ENCODE results near the gene KLRG1. TPM values are rescaled to one million over a fixed set of nuclear protein-coding genes. Genes with fewer than 3 reads are reported as not detected.

The KLRG1 gene
- total and polyA plus RNA-seq, 3 experiments from 2014 or later, result 11.5 to 364 (median 12.3) TPM

GRCh38 chr12:9002335-9002734 is 13.0 kb downstream of the KLRG1 start:
- H3K27me3 Mint-ChIP-seq, result no peaks in the 10 kb centered on the region
- H3K27me3 ChIP-seq (ENCODE audit: insufficient read depth, low read length, poor library complexity, severe bottlenecking), result no peaks in the 10 kb centered on the region
- POLR2A ChIA-PET, result no interaction called here

DNA sequence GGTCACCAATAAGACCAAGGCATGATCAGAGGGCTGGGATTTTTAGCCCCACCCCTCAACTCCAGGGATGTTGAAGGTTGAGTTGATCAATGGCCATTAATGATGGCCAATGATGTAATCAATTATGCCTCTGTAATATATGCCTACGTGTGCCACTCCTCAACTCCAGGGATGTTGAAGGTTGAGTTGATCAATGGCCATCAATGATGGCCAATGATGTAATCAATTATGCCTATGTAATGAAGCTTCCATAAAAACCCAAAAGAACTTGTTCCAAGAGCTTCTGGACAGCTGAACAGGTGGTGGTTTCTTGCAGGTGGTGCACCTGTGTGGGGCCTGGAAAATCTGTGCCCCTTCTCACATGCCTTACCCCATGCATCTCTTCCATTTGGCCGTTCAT is 33.2 kb downstream of the KLRG1 start:
- H3K36me3 Mint-ChIP-seq, result peaks cover 10 to 51% (median 28%) of the 10 kb centered on the region in 3 donors
- no peak overlapping the region for H3K4me3 ChIP-seq (ENCODE audit: low read length)
- peaks cover 23 to 49% (median 32%) of the 10 kb centered on the region in 5 donors for H3K9me3 Mint-ChIP-seq
- H3K4me1 ChIP-seq (ENCODE audit: insufficient read depth, low read length), result peaks cover 50% of the 10 kb centered on the region
- DNase-seq, result no peak
- H3K9me3 ChIP-seq (ENCODE audit: low read length), result no peaks in the 10 kb centered on the region
- peaks cover 32 to 49% (median 41%) of the 10 kb centered on the region in 3 donors for H3K4me1 Mint-ChIP-seq
- H3K27me3 Mint-ChIP-seq, result peaks cover 0 to 2% of the 10 kb centered on the region in 2 donors
- ChIA-PET CTCF (interaction anchor here (1.0 to 2.4 kb wide), 3 partner anchors 10 to 72 kb away, joined by 4 to 8 read pairs (median 7); no protein-coding TSS in a partner anchor), POLR2A (interaction anchor here (0.7 kb wide), 1 partner anchor 31 kb away, joined by 3 read pairs; no protein-coding TSS in a partner anchor)
- no peaks in the 10 kb centered on the region for H3K27me3 ChIP-seq (ENCODE audit: insufficient read depth, low read length, poor library complexity, severe bottlenecking)
- no peaks in the 10 kb centered on the region for H3K36me3 ChIP-seq (ENCODE audit: insufficient read depth, low read length)
- H3K4me3 Mint-ChIP-seq, result peak overlapping the region in 3 of 7 donors; percentile 16 to 62 (median 19)
- H3K27ac ChIP-seq (ENCODE audit: low read depth, low read length), result no peak overlapping the region
- peak overlapping the region in 7 of 8 donors; percentile 13 to 86 (median 66) for H3K27ac Mint-ChIP-seq

More at GRCh38 chr12:9002335-9002734, 13.0 kb downstream of the KLRG1 start:
- H3K36me3 Mint-ChIP-seq, result peaks cover 19 to 64% (median 59%) of the 10 kb centered on the region in 3 donors
- peak overlapping the region; percentile 56 to 98 (median 85) for H3K27ac Mint-ChIP-seq
- H3K4me3 ChIP-seq (ENCODE audit: low read length), result no peak overlapping the region
- no peaks in the 10 kb centered on the region for H3K9me3 ChIP-seq (ENCODE audit: low read length)
- H3K9me3 Mint-ChIP-seq, result peaks cover 0 to 3% (median under 1%) of the 10 kb centered on the region in 5 donors
- CTCF ChIA-PET, result no interaction called here
- H3K4me3 Mint-ChIP-seq, result peak overlapping the region; percentile 32 to 88 (median 69)
- H3K4me1 ChIP-seq (ENCODE audit: insufficient read depth, low read length), result peaks cover 34% of the 10 kb centered on the region
- no peak for DNase-seq
- H3K4me1 Mint-ChIP-seq, result peaks cover 65 to 73% (median 71%) of the 10 kb centered on the region in 3 donors
- no peak overlapping the region for H3K27ac ChIP-seq (ENCODE audit: low read depth, low read length)
- H3K36me3 ChIP-seq (ENCODE audit: insufficient read depth, low read length), result no peaks in the 10 kb centered on the region

- no peaks in the 10 kb centered on the region for H3K27me3 ChIP-seq (ENCODE audit: insufficient read depth, low read length, poor library complexity, severe bottlenecking)
- no peak overlapping the region for H3K27ac Mint-ChIP-seq
Observed at GRCh38 chr12:9024512-9024911, 35.2 kb downstream of the KLRG1 start.

DNA sequence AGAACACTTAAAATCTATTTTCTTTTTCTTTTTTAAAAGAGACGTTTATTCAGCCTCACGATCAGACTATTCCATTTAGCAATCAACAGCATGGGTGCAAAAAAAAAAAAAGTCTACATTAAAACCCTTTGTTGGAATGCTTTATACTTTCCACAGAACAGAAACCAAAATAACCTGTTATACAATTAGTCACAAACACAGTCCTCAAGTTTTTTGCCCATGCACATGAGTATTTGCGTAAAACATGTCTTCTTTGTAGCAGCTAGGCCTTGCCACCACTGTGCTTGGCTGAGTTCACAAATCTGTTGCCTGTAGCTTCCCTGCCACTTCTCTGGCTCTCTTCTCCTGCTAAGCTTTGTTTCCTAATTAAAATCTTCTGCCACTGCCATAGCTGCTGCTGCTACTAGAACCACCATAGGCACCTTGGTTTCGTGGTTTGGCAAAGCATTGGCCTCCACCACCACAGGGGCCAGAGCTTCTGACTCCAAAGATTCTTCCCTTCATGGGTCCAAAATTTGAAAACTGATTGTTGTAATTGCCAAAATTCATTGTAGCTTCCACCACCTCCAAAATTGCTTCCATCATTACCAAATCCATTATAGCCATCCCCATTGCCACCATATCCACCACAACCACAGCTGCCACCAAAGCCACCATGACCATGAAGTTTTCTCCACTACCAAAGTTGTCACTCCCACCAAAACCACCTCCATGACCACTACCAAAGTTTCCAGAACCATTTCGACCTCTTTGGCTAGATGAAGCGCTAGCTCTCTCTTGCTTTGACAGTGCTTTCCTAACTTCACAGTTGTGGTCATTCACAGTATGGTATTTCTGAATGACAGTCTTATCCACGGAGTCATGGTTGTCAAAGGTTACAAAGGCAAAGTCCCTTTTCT is 38.1 kb downstream of the KLRG1 start:
- no peaks in the 10 kb centered on the region for H3K27me3 ChIP-seq (ENCODE audit: insufficient read depth, low read length, poor library complexity, severe bottlenecking)
- no peaks in the 10 kb centered on the region for H3K36me3 ChIP-seq (ENCODE audit: insufficient read depth, low read length)
- H3K9me3 Mint-ChIP-seq, result peaks cover 0 to 10% (median 2%) of the 10 kb centered on the region in 5 donors
- CTCF ChIA-PET, result interaction anchor here (4.0 to 4.2 kb wide), 2 partner anchors 10 to 77 kb away, joined by 22 to 35 read pairs; partner anchors contain the start of gene M6PR
- peaks cover 10 to 34% (median 23%) of the 10 kb centered on the region in 3 donors for H3K36me3 Mint-ChIP-seq
- no peak overlapping the region for H3K4me3 ChIP-seq (ENCODE audit: low read length)
- H3K27me3 Mint-ChIP-seq, result peaks cover 0 to 2% of the 10 kb centered on the region in 2 donors
- H3K27ac ChIP-seq (ENCODE audit: low read depth, low read length), result no peak overlapping the region
- no peaks in the 10 kb centered on the region for H3K9me3 ChIP-seq (ENCODE audit: low read length)
- H3K4me3 Mint-ChIP-seq, result peak overlapping the region in 6 of 7 donors; percentile 51 to 83 (median 63)
- peaks cover 81% of the 10 kb centered on the region for H3K4me1 ChIP-seq (ENCODE audit: insufficient read depth, low read length)
- H3K27ac Mint-ChIP-seq, result peak overlapping the region in 7 of 8 donors; percentile 75 to 96 (median 90)
- peak in 3 of 5 donors; percentile 14 to 51 (median 17) for DNase-seq
- POLR2A ChIA-PET, result interaction anchor here (0.6 to 2.7 kb wide), 3 partner anchors 76 to 196 kb away, joined by 4 to 24 read pairs (median 6); partner anchors contain the start of gene M6PR
- peaks cover 44 to 62% (median 61%) of the 10 kb centered on the region in 3 donors for H3K4me1 Mint-ChIP-seq

More at GRCh38 chr12:9024512-9024911, 35.2 kb downstream of the KLRG1 start:
- H3K27me3 Mint-ChIP-seq, result peaks cover 0 to 2% of the 10 kb centered on the region in 2 donors
- H3K4me1 Mint-ChIP-seq, result peaks cover 37 to 56% (median 51%) of the 10 kb centered on the region in 3 donors
- H3K4me3 ChIP-seq (ENCODE audit: low read length), result peak overlapping the region; percentile 30
- ChIA-PET POLR2A (interaction anchor here (0.9 to 1.1 kb wide), 3 partner anchors 14 to 74 kb away, joined by 3 to 5 read pairs (median 3); no protein-coding TSS in a partner anchor), CTCF (interaction anchor here (1.0 to 4.2 kb wide), 5 partner anchors 10 to 74 kb away, joined by 3 to 35 read pairs (median 8); partner anchors contain the start of gene M6PR)
- DNase-seq, result no peak
- peaks cover 15 to 43% (median 26%) of the 10 kb centered on the region in 3 donors for H3K36me3 Mint-ChIP-seq
- peaks cover 8 to 31% (median 13%) of the 10 kb centered on the region in 5 donors for H3K9me3 Mint-ChIP-seq
- no peak overlapping the region for H3K27ac ChIP-seq (ENCODE audit: low read depth, low read length)
- H3K9me3 ChIP-seq (ENCODE audit: low read length), result no peaks in the 10 kb centered on the region
- H3K4me1 ChIP-seq (ENCODE audit: insufficient read depth, low read length), result peaks cover 61% of the 10 kb centered on the region
- no peaks in the 10 kb centered on the region for H3K36me3 ChIP-seq (ENCODE audit: insufficient read depth, low read length)
- no peak overlapping the region for H3K4me3 Mint-ChIP-seq

- H3K4me3 ChIP-seq (ENCODE audit: low read length), result peak overlapping the region; percentile 7
- Mint-ChIP-seq H3K36me3 (peaks cover 13 to 46% (median 38%) of the 10 kb centered on the region in 3 donors), H3K4me3 (peak overlapping the region in 3 of 7 donors; percentile 23 to 45 (median 36)), H3K4me1 (peaks cover 48 to 73% (median 68%) of the 10 kb centered on the region in 3 donors), H3K27me3 (peaks cover 0 to 2% of the 10 kb centered on the region in 2 donors), H3K27ac (peak overlapping the region; percentile 43 to 95 (median 82)), H3K9me3 (peaks cover 0 to 16% (median 0%) of the 10 kb centered on the region in 5 donors)
- CTCF ChIA-PET, result interaction anchor here (0.8 to 10.2 kb wide), 5 partner anchors 11 to 140 kb away, joined by 3 to 192 read pairs (median 3); partner anchors contain the start of gene M6PR
- no peaks in the 10 kb centered on the region for H3K27me3 ChIP-seq (ENCODE audit: insufficient read depth, low read length, poor library complexity, severe bottlenecking)
- peaks cover 58% of the 10 kb centered on the region for H3K4me1 ChIP-seq (ENCODE audit: insufficient read depth, low read length)
- H3K9me3 ChIP-seq (ENCODE audit: low read length), result no peaks in the 10 kb centered on the region
- H3K27ac ChIP-seq (ENCODE audit: low read depth, low read length), result no peak overlapping the region
- H3K36me3 ChIP-seq (ENCODE audit: insufficient read depth, low read length), result no peaks in the 10 kb centered on the region
- POLR2A ChIA-PET, result interaction anchor here (1.6 kb wide), 1 partner anchor 81 kb away, joined by 6 read pairs; the partner anchor contains the start of gene M6PR
- no peak for DNase-seq
Observed at GRCh38 chr12:9030776-9031175, 41.4 kb downstream of the KLRG1 start.

DNA sequence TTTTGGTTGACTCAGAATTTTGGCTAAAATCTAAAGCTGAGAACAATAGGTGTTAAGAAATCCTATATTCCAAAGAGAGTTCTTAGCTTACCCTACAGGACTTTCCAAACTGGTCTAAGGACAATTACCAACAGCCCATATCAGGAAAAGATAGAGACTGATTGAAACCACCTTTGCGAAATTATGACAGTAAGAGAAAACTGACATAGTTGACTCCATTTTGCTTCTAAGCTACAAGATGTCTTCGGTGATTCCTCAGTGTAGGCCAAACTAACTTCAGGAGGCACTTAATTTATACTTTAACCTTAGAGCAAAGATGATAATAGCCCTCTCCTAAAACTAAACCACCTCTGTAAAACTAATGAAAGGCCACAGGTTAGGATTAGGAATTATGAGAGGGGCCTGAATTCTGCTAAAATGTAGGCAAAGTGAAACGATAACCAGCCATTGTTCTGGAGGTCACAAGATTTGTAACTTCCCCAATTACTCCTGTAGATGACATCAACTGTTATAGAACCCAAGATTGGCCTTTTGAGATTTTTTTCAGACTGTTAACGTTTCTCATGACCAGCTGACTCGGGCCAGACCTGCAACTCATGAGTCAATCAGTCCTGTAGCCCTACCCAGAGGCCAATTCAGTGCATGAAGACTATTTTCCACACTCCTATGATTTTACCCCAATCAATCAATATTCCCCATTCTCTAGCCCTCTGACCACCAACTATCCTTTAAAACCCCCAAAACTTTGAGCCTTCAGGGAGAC is 43.0 kb downstream of the KLRG1 start:
- Histone ChIP-seq H3K27ac (ENCODE audit: low read depth, low read length) (no peak overlapping the region), H3K4me1 (ENCODE audit: insufficient read depth, low read length) (peaks cover 56% of the 10 kb centered on the region), H3K4me3 (ENCODE audit: low read length) (no peak overlapping the region), H3K9me3 (ENCODE audit: low read length) (no peaks in the 10 kb centered on the region), H3K27me3 (ENCODE audit: insufficient read depth, low read length, poor library complexity, severe bottlenecking) (no peaks in the 10 kb centered on the region), H3K36me3 (ENCODE audit: insufficient read depth, low read length) (no peaks in the 10 kb centered on the region)
- no peak for DNase-seq
- CTCF ChIA-PET, result interaction anchor here (1.1 to 10.2 kb wide), 2 partner anchors 17 to 82 kb away, joined by 4 to 192 read pairs; partner anchors contain the start of gene M6PR
- POLR2A ChIA-PET, result interaction anchor here (1.7 kb wide), 1 partner anchor 81 kb away, joined by 5 read pairs; no protein-coding TSS in a partner anchor
- peaks cover 0 to 2% of the 10 kb centered on the region in 2 donors for H3K27me3 Mint-ChIP-seq
- peaks cover 57 to 84% (median 79%) of the 10 kb centered on the region in 3 donors for H3K4me1 Mint-ChIP-seq
- peaks cover 0 to 17% (median 0%) of the 10 kb centered on the region in 5 donors for H3K9me3 Mint-ChIP-seq
- peak overlapping the region in 2 of 7 donors; percentile 13 to 23 for H3K4me3 Mint-ChIP-seq
- peak overlapping the region in 6 of 8 donors; percentile 46 to 75 (median 65) for H3K27ac Mint-ChIP-seq
- H3K36me3 Mint-ChIP-seq, result peaks cover 13 to 52% (median 47%) of the 10 kb centered on the region in 3 donors
